T-helper 17 cell (primary cell): ENCODE data around the gene PCDHA7. TPM values are rescaled to one million over a fixed set of nuclear protein-coding genes. Genes with fewer than 3 reads are reported as not detected.
"Not testable (repeated sequence)": the region's sequence is repeated elsewhere in the genome, so short reads cannot be mapped to it uniquely, and the experiment has no call there.

ENCODE experiments used
- ATAC-seq: fragments of 150-1000 bp; cut with Tn5 transposase; 2 replicates; pipeline ENCODE4 v1.10.0; 2021; ENCODE audit warnings: mild to moderate bottlenecking, moderate library complexity
- DNase-seq, 3 donors: peaks; one replicate each; pipeline versions ENCODE4 v3.0.0 to v3.0.0-alpha.2; 2020 to 2021
- H3K9me3 ChIP-seq: one replicate; pipeline ENCODE4 v1.7.0; 2013; ENCODE audit warnings: low read length, mild to moderate bottlenecking; ENCODE audit not compliant: control insufficient read depth, poor library complexity, severe bottlenecking
- H3K27ac Mint-ChIP-seq: one replicate; pipeline ENCODE4 v1.8.0; 2022; ENCODE audit warnings: mild to moderate bottlenecking, moderate library complexity, mixed read lengths
- H3K27me3 Mint-ChIP-seq: one replicate; pipeline ENCODE4 v1.8.0; 2022; ENCODE audit warnings: mixed read lengths
- H3K36me3 Mint-ChIP-seq: one replicate; pipeline ENCODE4 v1.8.0; 2022; ENCODE audit warnings: low read depth, mixed read lengths
- H3K4me1 Mint-ChIP-seq: one replicate; pipeline ENCODE4 v1.8.0; 2022; ENCODE audit warnings: mild to moderate bottlenecking, mixed read lengths
- H3K4me3 Mint-ChIP-seq: one replicate; pipeline ENCODE4 v1.8.0; 2022; ENCODE audit warnings: mild to moderate bottlenecking, moderate library complexity, mixed read lengths
- total RNA-seq, 4 donors: library from RNA in 2 of 4; stranded (reverse) in 2 of 4; gene quantifications; one replicate each; pipeline ENCODE4 v1.2.3 and lab custom pipeline; 2022 to 2026

The PCDHA7 gene
- total RNA-seq, 2 donors from 2014 or later: not detected

GRCh38 chr5:140857177-140857986 is 23.3 kb downstream of the PCDHA7 start:
- H3K4me1 Mint-ChIP-seq: no peaks in the 10 kb centered on the region
- DNase-seq: no peak
- H3K27me3 Mint-ChIP-seq: peaks cover 28% of the 10 kb centered on the region
- H3K27ac Mint-ChIP-seq: no peak overlapping the region
- peaks cover 3% of the 10 kb centered on the region for H3K9me3 ChIP-seq
- ATAC-seq: no peak
- no peaks in the 10 kb centered on the region for H3K36me3 Mint-ChIP-seq
- H3K4me3 Mint-ChIP-seq: no peak overlapping the region

GRCh38 chr5:140857987-140858240 is 23.8 kb downstream of the PCDHA7 start:
- no peak for ATAC-seq

GRCh38 chr5:140862441-140863295 is 28.6 kb downstream of the PCDHA7 start:
- ATAC-seq (no peak), DNase-seq (no peak)
- H3K27me3 Mint-ChIP-seq: peaks cover 9% of the 10 kb centered on the region
- no peak overlapping the region for H3K27ac Mint-ChIP-seq
- no peaks in the 10 kb centered on the region for H3K36me3 Mint-ChIP-seq
- peaks cover 3% of the 10 kb centered on the region for H3K9me3 ChIP-seq
- H3K4me3 Mint-ChIP-seq: no peak overlapping the region
- no peaks in the 10 kb centered on the region for H3K4me1 Mint-ChIP-seq

More at GRCh38 chr5:140857987-140858240, 23.8 kb downstream of the PCDHA7 start:
- H3K4me1 Mint-ChIP-seq: no peaks in the 10 kb centered on the region
- no peak for DNase-seq
- H3K36me3 Mint-ChIP-seq: no peaks in the 10 kb centered on the region
- H3K27me3 Mint-ChIP-seq: peaks cover 22% of the 10 kb centered on the region
- peaks cover 3% of the 10 kb centered on the region for H3K9me3 ChIP-seq
- H3K4me3 Mint-ChIP-seq: no peak overlapping the region
- H3K27ac Mint-ChIP-seq: no peak overlapping the region

- H3K27me3 Mint-ChIP-seq: peaks cover 19% of the 10 kb centered on the region
- H3K4me3 Mint-ChIP-seq: no peak within 1 kb of the TSS
- no peaks in the 10 kb centered on the region for H3K36me3 Mint-ChIP-seq
- DNase-seq: no peak
- H3K4me1 Mint-ChIP-seq: no peaks in the 10 kb centered on the region
- ATAC-seq: no peak
- H3K9me3 ChIP-seq: no peaks in the 10 kb centered on the region
- H3K27ac Mint-ChIP-seq: no peak within 1 kb of the TSS
Observed at GRCh38 chr5:140868721-140869554, 34.9 kb downstream of the PCDHA7 start, which contains the start of gene PCDHA11. PCDHA11 (plus strand) TSS chr5:140868957; CDS start chr5:140869104, 147 bp downstream.

GRCh38 chr5:140869555-140869886 is 35.5 kb downstream of the PCDHA7 start:
- DNase-seq: no peak
- no peaks in the 10 kb centered on the region for H3K9me3 ChIP-seq
- H3K4me1 Mint-ChIP-seq: no peaks in the 10 kb centered on the region
- no peak overlapping the region for H3K27ac Mint-ChIP-seq
- no peak for ATAC-seq
- H3K36me3 Mint-ChIP-seq: no peaks in the 10 kb centered on the region
- no peak overlapping the region for H3K4me3 Mint-ChIP-seq
- peaks cover 18% of the 10 kb centered on the region for H3K27me3 Mint-ChIP-seq

GRCh38 chr5:140870221-140871201 is 36.4 kb downstream of the PCDHA7 start:
- H3K27ac Mint-ChIP-seq: no peak overlapping the region
- H3K4me1 Mint-ChIP-seq: no peaks in the 10 kb centered on the region
- no peaks in the 10 kb centered on the region for H3K36me3 Mint-ChIP-seq
- H3K27me3 Mint-ChIP-seq: peaks cover 19% of the 10 kb centered on the region
- H3K9me3 ChIP-seq: no peaks in the 10 kb centered on the region
- ATAC-seq (no peak), DNase-seq (no peak)
- H3K4me3 Mint-ChIP-seq: no peak overlapping the region

GRCh38 chr5:140875085-140876065 is 41.3 kb downstream of the PCDHA7 start, which contains the start of gene PCDHA12:
PCDHA12 (plus strand) TSS chr5:140875308; CDS start chr5:140875473, 165 bp downstream.
- peaks cover 16% of the 10 kb centered on the region for H3K27me3 Mint-ChIP-seq
- H3K4me1 Mint-ChIP-seq: no peaks in the 10 kb centered on the region
- H3K9me3 ChIP-seq: no peaks in the 10 kb centered on the region
- H3K4me3 Mint-ChIP-seq: no peak within 1 kb of the TSS
- H3K27ac Mint-ChIP-seq: no peak within 1 kb of the TSS
- DNase-seq (no peak), ATAC-seq (no peak)
- no peaks in the 10 kb centered on the region for H3K36me3 Mint-ChIP-seq

- H3K4me3 Mint-ChIP-seq, H3K9me3 ChIP-seq: not testable (repeated sequence)
Observed at GRCh38 chr5:140876541-140877261, 42.6 kb downstream of the PCDHA7 start.

GRCh38 chr5:140877262-140877581 is 43.2 kb downstream of the PCDHA7 start:
- H3K27me3 Mint-ChIP-seq: peaks cover 11% of the 10 kb centered on the region
- H3K27ac Mint-ChIP-seq: no peak overlapping the region
- no peaks in the 10 kb centered on the region for H3K4me1 Mint-ChIP-seq
- no peak for DNase-seq
- H3K9me3 ChIP-seq: peaks cover 4% of the 10 kb centered on the region
- H3K4me3 Mint-ChIP-seq: no peak overlapping the region
- no peaks in the 10 kb centered on the region for H3K36me3 Mint-ChIP-seq
- ATAC-seq: no peak

More at GRCh38 chr5:140876541-140877261, 42.6 kb downstream of the PCDHA7 start:
- not testable (repeated sequence) for H3K4me1 Mint-ChIP-seq, H3K27ac Mint-ChIP-seq, ATAC-seq, DNase-seq, H3K36me3 Mint-ChIP-seq
- peaks cover 14% of the 10 kb centered on the region for H3K27me3 Mint-ChIP-seq

- Mint-ChIP-seq H3K36me3 (no peaks in the 10 kb centered on the region), H3K4me3 (no peak within 1 kb of the TSS), H3K4me1 (no peaks in the 10 kb centered on the region), H3K27ac (no peak within 1 kb of the TSS), H3K27me3 (peaks cover 6% of the 10 kb centered on the region)
- peaks cover 4% of the 10 kb centered on the region for H3K9me3 ChIP-seq
- no peak for DNase-seq
- no peak for ATAC-seq
Observed at GRCh38 chr5:140881889-140882590, 48.0 kb downstream of the PCDHA7 start, which contains the start of gene PCDHA13. PCDHA13 (plus strand) TSS chr5:140882124; CDS start chr5:140882269, 145 bp downstream.
